OCI-LY3 (cell line): Measurements from ENCODE around the gene NR1H4.
"Not testable (repeated sequence)": the region's sequence is repeated elsewhere in the genome, so short reads cannot be mapped to it uniquely, and the experiment has no call there.

Source experiments
- H2AFZ ChIP-seq: fragments of 200-600, 300-600 bp; shearing (Covaris generic); 2 replicates; pipeline ENCODE4 v1.6.0; 2014; ENCODE audit warnings: antibody characterized with exemption, low read depth, low read length
- H3K27ac ChIP-seq: fragments of 200-600, 300-600 bp; sonication (generic); 2 replicates; pipeline ENCODE4 v1.5.1; 2014; ENCODE audit warnings: mild to moderate bottlenecking, low read length, moderate library complexity, mixed read lengths
- H3K27me3 ChIP-seq: fragments of 200-600, 300-600 bp; sonication (generic); 2 replicates; pipeline ENCODE4 v1.6.1; 2014; ENCODE audit warnings: low read depth, low read length, mixed read lengths
- H3K36me3 ChIP-seq: fragments of 200-600, 300-600 bp; sonication (generic); replicated peaks from 2 replicates; pipeline ENCODE3; 2014; ENCODE audit warnings: low read depth, low read length, mixed read lengths
- H3K4me1 ChIP-seq: fragments of 300-600, 200-600 bp; sonication (generic); 2 replicates; pipeline ENCODE4 v1.6.1; 2014; ENCODE audit warnings: low read length, mixed read lengths
- H3K4me2 ChIP-seq: fragments of 200-600, 300-600 bp; sonication (generic); 2 replicates; pipeline ENCODE4 v1.6.1; 2014; ENCODE audit warnings: low read length, mixed read lengths
- H3K4me3 ChIP-seq: fragments of 300-600, 200-600 bp; sonication (generic); 2 replicates; pipeline ENCODE4 v1.5.1; 2014; ENCODE audit warnings: antibody characterized with exemption, mild to moderate bottlenecking, low read length, moderate library complexity
- H3K79me2 ChIP-seq: fragments of 300-600, 200-600 bp; shearing (Covaris generic); 2 replicates; pipeline ENCODE4 v1.6.1; 2014; ENCODE audit warnings: mild to moderate bottlenecking, low read length, mixed read lengths
- H3K9ac ChIP-seq: fragments of 300-600, 200-600 bp; shearing (Covaris generic); 2 replicates; pipeline ENCODE4 v1.6.0; 2014; ENCODE audit warnings: mild to moderate bottlenecking, low read length, moderate library complexity
- H3K9me3 ChIP-seq: fragments of 200-600, 300-600 bp; shearing (Covaris generic); 2 replicates; pipeline ENCODE4 v1.6.1; 2014; ENCODE audit warnings: low read length, mixed read lengths; ENCODE audit not compliant: insufficient read depth
- H4K20me1 ChIP-seq: fragments of 200-600, 300-600 bp; sonication (generic); 2 replicates; pipeline ENCODE4 v1.6.1; 2016; ENCODE audit warnings: low read length, mixed read lengths; ENCODE audit not compliant: insufficient read depth
- EZH2phosphoT487 ChIP-seq: fragments of 200-600 bp; shearing (Covaris generic); IDR thresholded peaks from 2 replicates; pipeline ENCODE4 v1.6.1; 2018; ENCODE audit warnings: antibody characterized with exemption, mixed run types, low read depth
- TF ChIP-seq, protein P1 (sequence below): fragments of 200-600, 300-600 bp; sonication (generic); IDR thresholded peaks from 2 replicates; pipeline ENCODE4 v1.5.1; 2014; ENCODE audit warnings: antibody characterized with exemption, low read length, low read depth

NR1H4 gene

DNA sequence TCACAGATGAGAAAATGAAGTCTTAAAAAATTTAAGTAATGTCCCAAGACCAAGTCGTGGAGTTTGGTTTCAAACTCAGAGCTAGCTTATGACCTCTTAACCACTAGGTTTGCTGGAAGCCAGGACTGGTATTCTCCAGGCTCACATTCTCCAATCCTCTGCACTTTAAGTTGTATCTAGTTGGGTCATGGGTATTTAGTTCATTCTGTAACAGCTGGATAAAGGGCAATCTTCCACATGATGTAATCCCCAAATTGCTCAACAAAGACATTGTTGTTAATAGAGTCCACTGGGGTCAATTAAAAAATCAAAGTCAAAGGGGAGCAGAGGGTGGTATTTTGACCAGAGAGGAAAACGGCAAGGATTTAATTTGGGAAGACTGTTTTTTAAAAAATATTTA, 82.1 kb downstream of the NR1H4 start:
- Histone ChIP-seq H3K4me1 (peaks cover 17% of the 10 kb centered on the region), H3K9me3 (0 out of 2 replicates have a peak, but pooled peaks cover 4% of the 10 kb centered on the region), H3K4me2 (no peak overlapping the region), H4K20me1 (no peaks in the 10 kb centered on the region), H3K9ac (no peak overlapping the region), H2AFZ (no peak overlapping the region), H3K36me3 (no peaks in the 10 kb centered on the region), H3K79me2 (no peaks in the 10 kb centered on the region), H3K27me3 (no peaks in the 10 kb centered on the region), H3K27ac (no peak overlapping the region), H3K4me3 (no peak overlapping the region)
- no peak for TF ChIP-seq EZH2phosphoT487
- TF ChIP-seq, protein P1, sequence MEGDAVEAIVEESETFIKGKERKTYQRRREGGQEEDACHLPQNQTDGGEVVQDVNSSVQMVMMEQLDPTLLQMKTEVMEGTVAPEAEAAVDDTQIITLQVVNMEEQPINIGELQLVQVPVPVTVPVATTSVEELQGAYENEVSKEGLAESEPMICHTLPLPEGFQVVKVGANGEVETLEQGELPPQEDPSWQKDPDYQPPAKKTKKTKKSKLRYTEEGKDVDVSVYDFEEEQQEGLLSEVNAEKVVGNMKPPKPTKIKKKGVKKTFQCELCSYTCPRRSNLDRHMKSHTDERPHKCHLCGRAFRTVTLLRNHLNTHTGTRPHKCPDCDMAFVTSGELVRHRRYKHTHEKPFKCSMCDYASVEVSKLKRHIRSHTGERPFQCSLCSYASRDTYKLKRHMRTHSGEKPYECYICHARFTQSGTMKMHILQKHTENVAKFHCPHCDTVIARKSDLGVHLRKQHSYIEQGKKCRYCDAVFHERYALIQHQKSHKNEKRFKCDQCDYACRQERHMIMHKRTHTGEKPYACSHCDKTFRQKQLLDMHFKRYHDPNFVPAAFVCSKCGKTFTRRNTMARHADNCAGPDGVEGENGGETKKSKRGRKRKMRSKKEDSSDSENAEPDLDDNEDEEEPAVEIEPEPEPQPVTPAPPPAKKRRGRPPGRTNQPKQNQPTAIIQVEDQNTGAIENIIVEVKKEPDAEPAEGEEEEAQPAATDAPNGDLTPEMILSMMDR, result no peak

DNA sequence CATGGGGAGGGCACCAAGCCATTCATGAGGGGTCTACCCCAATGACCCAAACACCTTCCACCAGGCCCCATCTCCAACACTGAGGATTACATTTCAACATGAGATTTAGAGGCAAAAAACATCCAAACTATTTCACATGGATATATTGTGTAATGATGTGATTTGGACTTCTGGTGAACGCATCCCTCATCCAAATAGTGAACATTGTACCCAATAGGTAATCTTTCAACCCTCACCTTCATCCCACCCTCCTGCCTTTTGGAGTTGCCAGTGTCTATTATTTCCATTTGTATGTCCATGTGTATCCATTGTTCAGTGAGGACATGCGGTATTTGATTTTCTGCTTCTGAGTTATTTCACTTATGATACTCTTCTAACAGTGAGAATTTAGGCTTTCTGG, 83.7 kb downstream of the NR1H4 start:
- Histone ChIP-seq H3K27me3 (no peaks in the 10 kb centered on the region), H2AFZ (no peak overlapping the region), H3K36me3 (no peaks in the 10 kb centered on the region), H4K20me1 (no peaks in the 10 kb centered on the region), H3K27ac (no peak overlapping the region), H3K9ac (no peak overlapping the region), H3K4me2 (no peak overlapping the region; the same call in 1 of the 2 replicates), H3K4me3 (no peak overlapping the region), H3K79me2 (no peaks in the 10 kb centered on the region), H3K4me1 (peaks cover 17% of the 10 kb centered on the region), H3K9me3 (0 out of 2 replicates have a peak, but pooled peaks cover 4% of the 10 kb centered on the region)
- TF ChIP-seq, protein P1, result no peak
- TF ChIP-seq EZH2phosphoT487, result no peak

DNA sequence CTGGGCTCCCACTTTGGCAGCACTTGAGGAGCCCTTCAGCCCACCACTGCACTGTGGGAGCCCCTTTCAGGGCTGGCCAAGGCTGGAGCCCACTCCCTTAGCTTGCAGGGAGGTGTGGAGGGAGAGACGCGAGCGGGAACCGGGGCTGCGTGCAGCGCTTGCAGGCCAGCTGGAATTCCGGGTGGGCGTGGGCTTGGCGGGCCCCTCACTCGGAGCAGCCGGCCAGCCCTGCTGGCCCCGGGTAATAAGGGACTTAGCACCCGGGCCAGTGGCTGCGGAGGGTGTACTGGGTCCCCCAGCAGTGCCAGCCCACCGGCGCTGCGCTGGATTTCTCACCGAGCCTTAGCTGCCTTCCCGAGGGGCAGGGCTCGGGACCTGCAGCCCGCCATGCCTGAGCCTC, 85.6 kb downstream of the NR1H4 start:
- H2AFZ ChIP-seq, result not testable (repeated sequence)

DNA sequence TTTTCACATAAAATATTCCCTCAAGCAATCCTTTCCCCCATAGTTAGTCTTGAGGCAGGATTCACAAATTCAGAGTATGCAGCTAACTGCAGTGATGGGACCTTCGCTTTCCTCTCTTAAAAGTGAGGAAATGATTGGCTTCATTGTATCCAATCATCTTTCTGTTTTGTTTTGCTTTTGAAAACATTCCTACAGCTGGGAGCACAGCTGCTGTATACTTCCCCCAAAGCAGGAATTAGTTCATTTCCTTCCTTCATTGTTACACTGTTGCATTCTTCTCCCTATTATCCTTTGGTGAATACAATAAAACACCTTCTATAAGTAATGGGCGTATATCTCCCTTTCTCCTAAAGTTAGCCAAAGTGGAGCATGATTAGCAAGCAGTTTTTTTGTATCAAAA, 90.4 kb downstream of the NR1H4 start:
- H3K9me3 ChIP-seq, result no peaks in the 10 kb centered on the region
- peaks cover 34% of the 10 kb centered on the region for H3K4me1 ChIP-seq
- no peak overlapping the region for H3K4me3 ChIP-seq
- TF ChIP-seq, protein P1, result no peak
- no peak for TF ChIP-seq EZH2phosphoT487
- H3K27ac ChIP-seq, result no peak overlapping the region
- H3K36me3 ChIP-seq, result no peaks in the 10 kb centered on the region
- no peaks in the 10 kb centered on the region for H4K20me1 ChIP-seq
- no peak overlapping the region for H3K9ac ChIP-seq
- no peaks in the 10 kb centered on the region for H3K79me2 ChIP-seq
- H3K4me2 ChIP-seq, result no peak overlapping the region
- no peak overlapping the region for H2AFZ ChIP-seq
- H3K27me3 ChIP-seq, result peaks cover 4% of the 10 kb centered on the region; the same call in 1 of the 2 replicates

More for the DNA sequence above, 85.6 kb downstream of the NR1H4 start:
- H3K4me2 ChIP-seq, H3K27me3 ChIP-seq, H3K36me3 ChIP-seq, H3K4me3 ChIP-seq, H3K9me3 ChIP-seq, H4K20me1 ChIP-seq, H3K4me1 ChIP-seq, H3K79me2 ChIP-seq, H3K9ac ChIP-seq, H3K27ac ChIP-seq: not testable (repeated sequence)
